HG03159 (cell line): ENCODE results near the gene EHD2.
"Not testable (repeated sequence)": the region's sequence is repeated elsewhere in the genome, so short reads cannot be mapped to it uniquely, and the experiment has no call there.

ENCODE experiments used
- ATAC-seq: cut with Tn5 transposase; IDR thresholded peaks from one replicate; pipeline ENCODE4 v1.9.1; 2021; ENCODE audit warnings: mild to moderate bottlenecking, moderate library complexity; ENCODE audit not compliant: unreplicated experiment

Gene EHD2, protein sequence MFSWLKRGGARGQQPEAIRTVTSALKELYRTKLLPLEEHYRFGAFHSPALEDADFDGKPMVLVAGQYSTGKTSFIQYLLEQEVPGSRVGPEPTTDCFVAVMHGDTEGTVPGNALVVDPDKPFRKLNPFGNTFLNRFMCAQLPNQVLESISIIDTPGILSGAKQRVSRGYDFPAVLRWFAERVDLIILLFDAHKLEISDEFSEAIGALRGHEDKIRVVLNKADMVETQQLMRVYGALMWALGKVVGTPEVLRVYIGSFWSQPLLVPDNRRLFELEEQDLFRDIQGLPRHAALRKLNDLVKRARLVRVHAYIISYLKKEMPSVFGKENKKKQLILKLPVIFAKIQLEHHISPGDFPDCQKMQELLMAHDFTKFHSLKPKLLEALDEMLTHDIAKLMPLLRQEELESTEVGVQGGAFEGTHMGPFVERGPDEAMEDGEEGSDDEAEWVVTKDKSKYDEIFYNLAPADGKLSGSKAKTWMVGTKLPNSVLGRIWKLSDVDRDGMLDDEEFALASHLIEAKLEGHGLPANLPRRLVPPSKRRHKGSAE

DNA sequence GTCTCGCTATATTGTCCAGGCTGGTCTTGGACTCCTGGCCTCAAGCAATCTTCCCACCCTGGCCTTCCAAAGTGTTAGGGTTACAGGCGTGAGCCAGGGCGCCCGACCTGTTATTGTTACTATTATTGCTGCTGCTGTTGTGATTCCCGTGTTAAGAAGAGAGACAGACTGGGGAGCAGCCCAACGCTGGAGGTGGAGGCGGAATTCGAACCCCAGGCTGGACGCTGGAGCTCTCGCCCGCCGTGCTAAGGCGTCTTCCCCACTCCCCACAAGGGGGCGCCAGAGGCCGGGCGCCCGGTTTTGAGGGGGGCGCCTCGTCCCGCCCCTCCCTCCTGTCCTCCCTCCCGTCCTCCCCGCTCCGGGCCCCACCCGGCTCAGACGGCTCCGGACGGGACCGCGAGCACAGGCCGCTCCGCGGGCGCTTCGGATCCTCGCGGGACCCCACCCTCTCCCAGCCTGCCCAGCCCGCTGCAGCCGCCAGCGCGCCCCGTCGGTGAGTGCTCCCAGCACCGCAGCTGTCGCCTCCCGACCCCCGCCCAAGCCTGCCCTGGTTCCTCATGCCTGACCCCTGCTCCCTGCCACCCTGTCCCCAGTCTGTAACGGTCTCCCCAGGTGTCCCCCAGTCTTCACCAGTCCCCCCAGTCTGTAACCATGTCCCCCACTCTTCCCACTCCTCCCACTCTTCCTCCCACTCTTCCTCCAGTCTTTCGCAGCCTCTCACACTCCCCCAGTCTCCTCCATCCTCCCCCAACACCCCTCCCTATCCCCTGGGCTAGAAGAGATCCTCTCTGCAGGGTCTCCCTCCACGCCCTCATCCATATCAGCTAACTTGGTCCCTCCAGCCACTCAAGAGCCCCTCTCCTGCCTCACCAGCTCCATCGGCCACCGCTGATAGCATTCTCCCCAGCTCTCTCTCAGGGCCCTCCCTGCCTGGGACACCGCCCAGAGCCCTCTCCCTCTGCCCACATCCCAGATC is at the start of gene EHD2:
Gene EHD2 (plus strand): TSS at position 377 of the 976 bp plus-strand sequence. CDS start 3,191 bp downstream, outside the sequence.
- no peak for ATAC-seq

DNA sequence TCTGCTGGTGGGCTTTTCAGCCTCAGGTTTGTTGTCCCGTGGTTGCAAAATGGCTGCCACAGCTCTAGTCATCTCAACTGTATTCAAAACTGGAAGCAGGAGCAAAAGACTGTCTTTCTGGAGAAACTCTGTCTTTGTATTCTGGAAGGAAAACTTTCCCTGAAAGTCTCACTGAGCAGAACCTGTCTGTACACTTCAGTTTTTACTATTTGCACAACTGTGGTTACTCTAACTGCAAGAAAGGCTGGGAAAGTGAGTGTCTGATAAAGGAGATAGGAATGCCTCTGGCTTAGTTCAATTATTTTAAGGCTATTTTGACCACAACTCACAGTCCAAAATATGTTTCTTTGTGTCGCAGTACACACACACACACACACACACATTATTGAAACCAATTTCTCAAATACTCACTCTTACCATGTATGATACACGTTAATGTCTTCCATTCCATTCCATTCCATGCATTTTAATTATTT is 49.7 kb upstream of the EHD2 start:
- ATAC-seq, result no peak

DNA sequence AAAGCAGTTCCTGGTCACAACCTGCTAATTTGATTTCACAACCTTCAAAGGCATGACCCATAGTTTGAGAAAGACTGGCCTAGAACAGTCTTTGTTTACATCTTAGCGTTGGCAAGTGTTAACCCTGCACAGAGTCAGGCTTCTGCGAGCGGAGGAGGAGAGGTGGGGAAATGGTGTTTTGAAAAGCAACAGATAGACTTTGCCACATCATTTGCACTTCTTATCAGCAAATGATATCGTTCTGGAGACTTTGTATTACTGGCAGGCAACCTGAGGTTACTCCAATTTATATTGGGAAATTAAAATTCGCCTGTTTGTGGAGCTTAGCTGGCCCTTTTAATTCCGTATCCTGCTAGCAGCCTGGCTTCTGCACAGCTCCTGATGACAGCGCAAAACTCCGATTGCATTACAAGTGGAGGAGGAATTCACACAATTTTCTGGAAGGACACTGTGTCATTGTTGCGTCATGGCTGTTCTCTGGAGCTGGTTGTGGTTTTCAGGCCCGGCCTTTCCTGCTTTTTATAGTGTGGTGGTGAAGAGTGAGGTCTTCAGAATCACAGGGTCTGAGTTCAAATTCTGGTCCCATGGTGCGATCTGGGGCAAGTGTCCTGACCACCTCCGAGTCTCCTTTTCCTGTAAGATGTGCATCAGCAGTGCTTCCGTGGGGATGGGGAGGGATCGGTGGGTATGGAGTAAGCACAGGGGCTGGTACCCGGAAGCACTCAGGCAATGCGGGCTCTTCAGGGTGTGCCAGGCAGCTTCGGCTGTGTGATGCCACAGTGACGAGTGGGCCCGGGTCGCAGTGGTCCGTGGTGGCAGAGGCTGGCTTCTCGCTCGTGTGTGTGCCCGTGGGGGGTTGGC is 49.1 kb upstream of the EHD2 start:
- ATAC-seq, result no peak

DNA sequence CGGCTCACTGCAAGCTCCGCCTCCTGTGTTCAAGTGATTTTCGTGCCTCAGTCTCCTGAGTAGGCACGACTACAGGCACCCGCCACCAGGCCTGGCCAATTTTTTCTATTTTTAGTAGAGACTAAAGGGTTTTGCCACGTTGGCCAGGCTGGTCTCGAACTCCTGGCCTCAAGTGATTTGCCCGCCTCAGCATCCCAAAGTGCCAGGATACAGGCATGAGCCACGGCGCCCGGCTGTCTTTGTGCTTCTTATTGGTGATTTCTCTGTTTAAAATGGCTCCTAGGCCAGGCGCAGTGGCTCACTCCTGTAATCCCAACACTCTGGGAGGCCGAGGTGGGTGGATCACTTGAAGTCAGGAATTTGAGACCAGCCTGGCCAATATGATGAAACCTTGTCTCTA is 44.7 kb upstream of the EHD2 start:
- not testable (repeated sequence) for ATAC-seq

DNA sequence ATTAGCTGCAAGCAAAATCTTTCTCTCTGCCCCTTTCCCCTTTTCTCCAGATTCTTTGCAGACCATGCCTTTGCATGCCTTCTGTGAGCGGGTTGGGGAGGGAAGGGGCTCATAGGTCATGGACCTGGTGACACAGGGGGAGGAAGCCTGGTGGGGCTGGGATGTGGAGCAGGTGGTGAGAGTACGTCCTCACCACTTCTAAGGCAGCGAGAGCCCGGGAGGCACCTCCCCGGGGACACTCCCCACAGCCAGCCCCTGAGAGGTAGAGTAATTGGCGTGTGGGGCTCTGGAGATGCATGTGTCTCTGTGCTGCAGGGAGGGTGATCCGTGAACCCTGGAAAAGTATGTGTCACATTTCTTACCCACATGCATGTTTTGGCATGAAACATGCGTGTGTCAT is 42.5 kb upstream of the EHD2 start:
- ATAC-seq, result no peak

DNA sequence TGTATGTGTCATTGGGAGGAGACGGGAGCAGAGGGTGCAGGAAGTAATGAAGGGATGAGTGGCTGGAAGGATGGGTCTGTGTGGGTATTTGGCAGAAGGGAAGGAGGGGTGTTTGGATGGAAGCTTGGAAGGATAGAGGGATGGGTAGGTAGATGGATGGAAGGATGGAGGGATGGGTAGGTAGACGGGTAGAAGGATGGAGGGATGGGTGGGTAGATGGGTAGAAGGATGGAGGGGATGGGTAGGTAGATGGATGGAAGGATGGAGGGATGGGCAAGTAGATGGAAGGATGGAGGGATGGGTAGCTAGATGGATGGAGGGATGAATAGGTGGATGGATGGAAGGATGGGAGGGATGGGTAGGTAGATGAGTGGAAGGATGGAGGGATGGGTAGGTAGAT is 41.7 kb upstream of the EHD2 start:
- no peak for ATAC-seq

DNA sequence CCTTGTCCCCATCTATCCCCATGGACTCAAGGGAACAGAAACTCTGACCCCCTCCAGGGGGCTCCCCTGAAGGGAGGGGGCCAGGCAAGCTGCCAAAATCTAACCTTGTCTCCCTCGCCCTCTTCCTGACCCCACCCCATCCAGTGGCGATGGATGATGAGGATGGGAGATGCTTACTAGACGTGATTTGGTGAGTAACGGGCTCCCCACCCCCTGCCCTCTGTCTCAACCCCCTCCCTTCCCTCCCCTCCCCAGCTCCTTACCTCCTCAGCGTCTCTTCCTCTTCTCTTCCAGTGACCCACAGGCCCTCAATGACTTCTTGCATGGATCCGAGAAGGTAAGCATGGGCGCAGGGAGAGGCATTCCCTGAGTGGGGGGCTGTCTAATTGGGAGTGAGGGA is 39.8 kb upstream of the EHD2 start:
- no peak for ATAC-seq

DNA sequence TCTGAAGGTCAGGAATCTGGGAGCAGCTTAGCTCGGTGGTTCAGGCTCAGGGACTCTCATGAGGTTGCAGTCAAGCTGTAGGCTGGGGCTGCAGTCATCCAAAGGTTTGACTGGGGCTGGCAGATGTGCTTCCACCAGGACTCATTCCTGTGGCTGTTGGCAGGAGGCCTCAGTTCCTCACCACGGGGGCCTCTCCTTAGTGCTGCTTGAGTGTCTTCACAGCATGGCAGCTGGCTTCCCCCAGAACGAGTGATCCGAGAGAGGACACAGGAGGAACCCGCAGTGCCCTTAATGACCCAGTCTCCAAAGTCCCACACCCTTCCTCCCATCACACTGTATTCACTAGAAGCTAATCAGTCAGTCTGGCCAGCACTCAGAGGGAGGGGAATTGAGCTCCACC is 38.7 kb upstream of the EHD2 start:
- ATAC-seq, result no peak

DNA sequence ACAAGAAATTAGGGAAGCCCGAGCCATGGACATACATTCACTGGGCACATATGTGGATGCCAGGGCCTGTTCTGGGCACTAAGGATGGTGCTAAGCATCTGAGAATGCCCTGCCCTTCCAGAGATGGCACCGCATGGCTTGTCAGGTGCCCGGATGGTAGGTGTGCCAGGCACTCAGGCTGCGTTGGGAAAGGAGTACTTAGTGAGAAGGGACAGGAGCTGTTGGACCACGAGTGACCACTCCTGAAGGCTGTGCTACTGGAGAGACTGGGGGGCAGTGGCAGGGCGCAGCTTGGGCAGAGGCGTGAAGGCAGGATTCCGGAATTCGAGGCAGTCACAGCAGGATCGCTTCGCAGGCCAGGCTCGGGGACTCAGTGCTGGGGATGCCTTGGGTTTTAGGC is 38.0 kb upstream of the EHD2 start:
- no peak for ATAC-seq

DNA sequence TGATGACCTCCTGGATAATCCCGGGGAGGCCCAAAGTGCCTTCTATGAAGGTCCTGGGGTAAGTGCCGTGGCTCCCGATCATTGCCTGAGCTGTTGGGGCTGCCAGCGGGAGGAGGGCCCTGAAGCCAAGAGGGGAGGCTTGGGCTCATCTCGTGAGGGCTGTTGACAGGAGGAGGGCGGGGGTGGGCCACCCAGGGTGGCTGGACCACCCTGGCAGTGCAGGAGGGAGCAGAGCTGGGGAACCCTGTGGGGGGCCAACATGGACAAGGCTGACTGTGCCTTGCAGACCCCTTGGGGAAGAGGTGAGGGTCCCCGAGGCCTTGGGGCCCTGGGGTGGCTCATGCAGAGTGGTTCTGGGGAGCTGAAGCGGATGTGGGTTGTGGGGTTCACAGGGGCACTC is 37.4 kb upstream of the EHD2 start:
- no peak for ATAC-seq

DNA sequence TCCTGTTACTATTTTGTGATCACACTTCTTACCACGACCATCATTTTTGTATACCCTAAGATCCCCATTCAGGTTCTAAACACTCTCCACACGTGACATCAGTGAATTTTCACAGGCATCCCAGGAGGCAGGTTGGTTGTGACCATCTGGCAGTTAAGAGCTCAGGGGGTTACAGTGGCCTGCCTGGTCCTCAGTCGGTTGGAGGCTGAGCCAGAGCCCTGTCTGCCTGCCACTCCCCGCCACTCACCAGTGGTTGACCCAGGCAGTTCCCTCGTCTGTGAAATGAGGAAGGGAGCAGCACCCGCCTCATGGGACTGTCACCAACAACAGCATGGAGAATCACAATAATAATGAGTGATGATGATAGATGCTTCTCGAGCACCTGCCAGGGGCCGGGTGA is 36.4 kb upstream of the EHD2 start:
- no peak for ATAC-seq

DNA sequence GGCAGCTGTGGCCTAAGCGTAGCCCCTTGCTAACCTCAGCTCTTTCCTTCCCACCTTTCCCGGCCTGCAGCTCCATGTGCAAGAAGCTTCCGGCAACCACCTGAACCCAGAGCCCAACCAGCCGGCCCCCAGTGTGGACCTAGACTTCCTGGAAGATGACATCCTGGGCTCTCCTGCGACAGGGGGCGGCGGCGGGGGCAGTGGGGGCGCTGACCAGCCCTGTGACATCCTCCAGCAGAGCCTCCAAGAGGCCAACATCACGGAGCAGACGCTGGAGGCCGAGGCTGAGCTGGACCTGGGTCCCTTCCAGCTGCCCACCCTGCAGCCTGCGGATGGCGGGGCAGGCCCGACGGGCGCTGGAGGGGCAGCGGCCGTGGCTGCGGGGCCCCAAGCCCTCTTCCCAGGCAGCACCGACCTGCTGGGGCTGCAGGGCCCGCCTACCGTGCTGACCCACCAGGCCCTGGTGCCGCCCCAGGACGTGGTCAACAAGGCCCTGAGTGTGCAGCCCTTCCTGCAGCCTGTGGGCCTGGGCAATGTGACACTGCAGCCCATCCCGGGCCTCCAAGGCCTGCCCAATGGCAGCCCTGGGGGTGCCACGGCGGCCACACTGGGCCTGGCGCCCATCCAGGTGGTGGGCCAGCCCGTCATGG is 33.8 kb upstream of the EHD2 start:
- ATAC-seq, result no peak

DNA sequence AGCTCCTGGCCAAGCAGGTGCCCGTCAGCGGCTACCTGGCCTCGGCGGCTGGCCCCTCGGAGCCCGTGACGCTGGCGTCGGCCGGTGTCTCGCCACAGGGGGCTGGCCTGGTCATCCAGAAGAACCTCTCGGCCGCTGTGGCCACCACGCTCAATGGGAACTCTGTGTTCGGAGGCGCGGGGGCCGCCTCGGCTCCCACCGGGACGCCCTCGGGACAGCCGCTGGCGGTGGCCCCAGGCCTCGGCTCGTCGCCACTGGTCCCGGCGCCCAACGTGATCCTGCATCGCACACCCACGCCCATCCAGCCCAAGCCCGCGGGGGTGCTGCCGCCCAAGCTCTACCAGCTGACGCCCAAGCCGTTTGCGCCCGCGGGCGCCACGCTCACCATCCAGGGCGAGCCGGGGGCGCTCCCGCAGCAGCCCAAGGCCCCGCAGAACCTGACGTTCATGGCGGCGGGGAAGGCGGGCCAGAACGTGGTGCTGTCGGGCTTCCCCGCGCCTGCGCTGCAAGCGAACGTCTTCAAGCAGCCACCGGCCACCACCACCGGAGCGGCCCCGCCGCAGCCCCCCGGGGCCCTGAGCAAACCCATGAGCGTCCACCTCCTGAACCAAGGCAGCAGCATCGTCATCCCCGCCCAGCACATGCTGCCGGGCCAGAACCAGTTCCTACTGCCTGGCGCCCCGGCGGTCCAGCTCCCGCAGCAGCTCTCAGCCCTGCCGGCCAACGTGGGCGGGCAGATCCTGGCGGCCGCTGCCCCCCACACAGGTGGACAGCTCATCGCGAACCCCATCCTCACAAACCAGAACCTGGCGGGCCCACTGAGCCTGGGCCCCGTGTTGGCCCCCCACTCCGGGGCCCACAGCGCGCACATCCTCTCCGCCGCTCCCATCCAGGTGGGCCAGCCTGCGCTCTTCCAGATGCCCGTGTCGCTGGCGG is 33.0 kb upstream of the EHD2 start:
- no peak for ATAC-seq

DNA sequence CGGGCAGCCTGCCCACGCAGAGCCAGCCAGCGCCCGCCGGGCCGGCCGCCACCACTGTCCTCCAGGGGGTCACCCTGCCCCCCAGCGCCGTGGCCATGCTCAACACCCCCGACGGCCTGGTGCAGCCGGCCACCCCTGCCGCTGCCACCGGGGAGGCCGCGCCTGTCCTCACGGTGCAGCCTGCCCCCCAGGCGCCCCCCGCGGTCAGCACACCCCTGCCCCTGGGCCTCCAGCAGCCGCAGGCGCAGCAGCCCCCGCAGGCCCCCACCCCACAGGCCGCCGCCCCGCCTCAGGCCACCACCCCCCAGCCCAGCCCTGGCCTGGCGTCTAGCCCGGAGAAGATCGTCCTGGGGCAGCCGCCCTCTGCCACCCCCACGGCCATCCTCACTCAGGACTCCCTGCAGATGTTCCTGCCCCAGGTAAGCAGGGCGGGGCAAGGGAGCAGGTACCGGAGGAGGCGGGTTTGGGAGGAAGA is 32.3 kb upstream of the EHD2 start:
- no peak for ATAC-seq

DNA sequence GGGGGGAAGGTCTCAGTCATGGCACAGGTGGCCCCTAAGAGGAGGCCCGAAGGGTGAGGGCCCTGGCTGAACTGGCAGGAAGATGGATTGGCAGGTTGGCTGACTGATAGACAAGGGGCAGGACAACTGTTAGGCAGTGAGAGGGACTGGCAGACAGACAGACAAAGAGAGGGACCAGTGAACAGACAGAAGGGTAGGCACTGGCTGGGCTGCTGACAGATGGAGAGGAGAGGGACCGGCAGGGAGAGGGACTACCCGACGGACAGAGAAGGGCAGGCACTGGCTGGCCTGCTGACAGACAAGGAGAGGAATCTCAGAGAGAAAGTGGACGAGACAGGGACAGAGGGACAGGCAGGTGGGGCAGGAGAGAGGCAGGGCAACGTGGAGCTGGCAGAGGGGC is 31.8 kb upstream of the EHD2 start:
- no peak for ATAC-seq

DNA sequence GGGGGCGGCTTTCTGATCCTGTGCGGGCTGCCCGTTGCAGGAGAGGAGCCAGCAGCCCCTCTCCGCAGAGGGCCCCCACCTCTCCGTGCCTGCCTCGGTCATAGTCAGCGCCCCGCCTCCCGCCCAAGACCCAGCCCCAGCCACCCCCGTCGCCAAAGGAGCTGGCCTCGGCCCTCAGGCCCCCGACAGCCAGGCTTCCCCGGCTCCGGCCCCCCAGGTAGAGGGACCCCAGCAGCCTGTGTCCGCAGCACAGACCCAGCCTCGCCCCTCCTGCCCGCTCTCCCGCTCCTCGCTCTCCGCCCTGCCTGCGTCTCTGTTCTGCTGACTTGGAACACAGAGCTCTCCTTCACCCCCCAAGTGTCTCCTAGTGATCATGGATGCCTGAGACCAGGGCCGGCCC is 31.3 kb upstream of the EHD2 start:
- ATAC-seq, result no peak

DNA sequence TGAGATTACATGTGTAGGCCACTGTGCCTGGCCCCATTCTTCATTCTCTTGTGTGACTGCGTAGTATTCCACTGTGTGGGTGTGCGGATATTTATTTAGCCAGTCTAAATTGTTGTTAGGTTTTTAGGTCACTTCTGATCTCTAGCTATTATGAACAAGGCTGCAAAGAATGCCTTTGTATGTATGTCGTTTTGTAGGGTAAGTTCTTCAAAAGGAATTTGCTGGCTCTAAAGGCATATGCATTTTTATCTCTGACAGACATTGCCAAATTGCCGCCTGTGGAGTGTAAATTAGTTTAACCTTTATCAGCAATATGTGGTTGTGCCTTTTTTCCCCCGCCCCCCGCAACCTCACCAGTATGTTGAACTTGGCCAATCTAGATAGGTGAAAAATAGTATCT is 30.3 kb upstream of the EHD2 start:
- ATAC-seq, result no peak

DNA sequence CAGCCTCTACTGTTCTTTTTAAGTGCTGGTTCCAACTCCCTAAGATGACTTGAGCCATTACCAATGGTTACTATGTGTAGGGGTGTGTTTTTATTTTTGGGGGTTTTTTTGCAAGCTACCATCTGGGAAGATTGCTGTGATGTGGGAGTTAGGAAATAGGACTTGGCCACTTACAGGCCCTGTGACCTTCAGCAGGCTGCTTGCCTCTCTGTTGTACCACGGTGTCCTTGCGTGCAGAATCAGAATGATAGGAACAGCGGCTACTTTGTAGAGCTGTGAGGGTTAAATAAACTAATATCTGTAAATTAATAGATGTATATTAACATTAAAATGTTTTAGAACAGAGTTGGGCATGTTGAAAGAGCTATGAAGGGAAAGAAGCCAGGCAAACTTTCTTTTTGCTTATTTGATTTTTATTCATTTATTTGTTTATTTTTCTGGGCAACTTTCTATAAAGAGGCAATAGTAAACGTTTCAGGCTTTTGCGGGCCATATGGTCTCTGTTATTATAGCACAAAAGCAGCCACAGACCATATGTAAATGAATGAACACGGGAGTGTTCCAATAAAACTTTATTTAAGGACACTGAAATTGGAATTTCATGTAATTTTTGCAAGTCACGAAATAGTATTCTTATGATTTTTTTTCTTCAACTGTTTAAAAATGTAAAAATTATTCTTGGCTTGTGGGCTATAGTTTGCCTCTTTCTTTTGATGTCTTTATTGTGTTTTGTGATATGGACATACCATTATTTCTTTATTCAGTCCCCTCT is 26.4 kb upstream of the EHD2 start:
- ATAC-seq, result no peak
